ACC112 (cell line): ENCODE measurements around the gene SNN.

ENCODE experiments used
- H2AFZ ChIP-seq: fragments of 200-600 bp; sonication (generic); one replicate; pipeline ENCODE4 v1.6.0; 2017; ENCODE audit warnings: antibody characterized with exemption, low read length; ENCODE audit not compliant: unreplicated experiment
- H3K27ac ChIP-seq: fragments of 200-600 bp; sonication (generic); 2 replicates; pipeline ENCODE4 v1.5.1; 2014; ENCODE audit warnings: low read depth, mild to moderate bottlenecking, antibody characterized with exemption, low read length, moderate library complexity
- H3K27me3 ChIP-seq: fragments of 200-600 bp; sonication (generic); 2 replicates; pipeline ENCODE4 v1.6.1; 2014; ENCODE audit warnings: mild to moderate bottlenecking, antibody characterized with exemption, low read length, moderate library complexity, mixed read lengths; ENCODE audit not compliant: insufficient read depth
- H3K36me3 ChIP-seq: fragments of 200-600 bp; sonication (generic); 2 replicates; pipeline ENCODE4 v1.6.1; 2016; ENCODE audit warnings: mild to moderate bottlenecking, antibody characterized with exemption, low read length, moderate library complexity, mixed read lengths; ENCODE audit not compliant: insufficient read depth
- H3K4me1 ChIP-seq: fragments of 200-600 bp; sonication (generic); one replicate; pipeline ENCODE4 v1.6.1; 2016; ENCODE audit warnings: low read length, mixed read lengths; ENCODE audit not compliant: insufficient read depth, unreplicated experiment, control insufficient read depth
- H3K4me3 ChIP-seq: fragments of 200-600 bp; sonication (generic); 2 replicates; pipeline ENCODE4 v1.5.1; 2014; ENCODE audit warnings: mild to moderate bottlenecking, low read depth, low read length
- H3K79me2 ChIP-seq: fragments of 200-600 bp; sonication (generic); one replicate; pipeline ENCODE4 v1.6.0; 2016; ENCODE audit warnings: low read length; ENCODE audit not compliant: control insufficient read depth, unreplicated experiment, insufficient read depth

The SNN gene

DNA sequence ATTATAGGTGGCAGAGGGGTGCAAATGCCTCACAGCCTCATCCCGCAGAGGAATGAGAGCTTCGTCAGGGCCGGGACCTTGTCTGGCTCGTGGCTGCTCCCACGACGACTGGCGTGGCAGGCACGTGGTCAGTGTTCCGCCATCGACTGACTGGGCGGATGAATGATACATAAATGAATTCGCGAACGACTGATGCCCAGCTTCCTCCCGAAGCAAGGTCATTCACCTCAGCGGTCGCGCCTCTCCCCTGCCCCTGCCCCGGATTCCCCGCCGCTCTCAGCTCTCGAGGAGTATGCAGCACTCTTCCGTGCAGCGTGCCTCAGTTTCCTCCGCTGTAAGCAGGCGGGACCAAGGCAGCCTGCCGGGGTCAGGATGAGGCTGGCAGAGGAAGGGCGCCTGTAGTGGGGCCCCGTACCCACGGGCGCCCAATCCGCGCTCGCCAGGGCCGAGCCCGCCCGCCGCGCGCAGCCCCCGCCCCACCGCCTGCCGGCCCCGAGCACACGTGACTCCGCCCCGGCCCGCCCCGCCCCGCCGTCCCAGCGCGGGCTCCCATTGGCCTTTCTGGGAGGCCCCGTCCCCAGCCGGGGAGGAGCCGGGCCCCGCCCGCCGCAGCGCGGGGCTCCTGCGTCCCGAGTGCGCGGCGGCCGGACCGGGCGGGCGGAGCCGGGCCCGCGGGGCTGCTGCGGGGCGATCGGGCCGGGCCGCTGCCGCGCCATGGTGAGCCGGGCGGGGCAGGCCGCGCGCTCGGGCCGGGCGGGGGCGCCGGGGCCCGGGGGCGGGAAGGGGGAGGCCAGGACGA lies at the start of gene SNN:
Gene SNN (plus strand): TSS at position 632 of the 799 bp plus-strand sequence. CDS start 7,605 bp downstream, outside the sequence.
- no peaks in the 10 kb centered on the region; the same call in 1 of the 2 replicates for H3K27me3 ChIP-seq
- H3K4me1 ChIP-seq = peaks cover 15% of the 10 kb centered on the region
- no peaks in the 10 kb centered on the region for H3K79me2 ChIP-seq
- H3K36me3 ChIP-seq = no peaks in the 10 kb centered on the region
- peak within 1 kb of the TSS; percentile 21; the same call in 1 of the 2 replicates for H3K27ac ChIP-seq
- peak within 1 kb of the TSS; percentile 75 for H2AFZ ChIP-seq
- H3K4me3 ChIP-seq = peak within 1 kb of the TSS; percentile 87

DNA sequence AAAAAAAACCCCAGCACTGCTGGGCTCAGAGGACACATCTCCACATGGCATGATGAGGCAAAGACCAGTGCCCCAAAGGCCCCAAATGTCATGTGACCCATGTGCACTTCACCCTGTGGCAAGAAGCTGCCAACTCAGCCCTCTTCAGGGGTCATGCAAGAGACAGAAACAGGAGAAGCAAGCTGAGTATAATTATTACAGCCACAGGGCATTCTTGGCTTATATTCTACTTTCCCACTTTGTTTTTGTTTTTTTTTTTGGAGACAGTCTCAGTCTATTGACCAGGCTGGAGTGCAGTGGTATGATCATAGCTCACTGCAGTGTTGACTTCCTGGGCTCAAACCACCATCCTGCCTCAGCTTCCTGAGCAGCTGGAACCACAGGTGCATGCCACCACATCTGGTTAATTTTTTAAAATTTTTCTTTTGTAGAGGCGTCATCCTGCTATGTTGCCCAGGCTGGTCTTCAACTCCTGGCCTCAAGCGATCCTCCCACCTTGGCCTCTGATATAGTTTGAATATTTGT lies 48.9 kb upstream of the SNN start:
- Histone ChIP-seq H3K36me3 (no peaks in the 10 kb centered on the region), H2AFZ (no peak overlapping the region), H3K27ac (no peak overlapping the region), H3K4me3 (no peak overlapping the region), H3K79me2 (no peaks in the 10 kb centered on the region), H3K4me1 (peaks cover 9% of the 10 kb centered on the region), H3K27me3 (no peaks in the 10 kb centered on the region)

DNA sequence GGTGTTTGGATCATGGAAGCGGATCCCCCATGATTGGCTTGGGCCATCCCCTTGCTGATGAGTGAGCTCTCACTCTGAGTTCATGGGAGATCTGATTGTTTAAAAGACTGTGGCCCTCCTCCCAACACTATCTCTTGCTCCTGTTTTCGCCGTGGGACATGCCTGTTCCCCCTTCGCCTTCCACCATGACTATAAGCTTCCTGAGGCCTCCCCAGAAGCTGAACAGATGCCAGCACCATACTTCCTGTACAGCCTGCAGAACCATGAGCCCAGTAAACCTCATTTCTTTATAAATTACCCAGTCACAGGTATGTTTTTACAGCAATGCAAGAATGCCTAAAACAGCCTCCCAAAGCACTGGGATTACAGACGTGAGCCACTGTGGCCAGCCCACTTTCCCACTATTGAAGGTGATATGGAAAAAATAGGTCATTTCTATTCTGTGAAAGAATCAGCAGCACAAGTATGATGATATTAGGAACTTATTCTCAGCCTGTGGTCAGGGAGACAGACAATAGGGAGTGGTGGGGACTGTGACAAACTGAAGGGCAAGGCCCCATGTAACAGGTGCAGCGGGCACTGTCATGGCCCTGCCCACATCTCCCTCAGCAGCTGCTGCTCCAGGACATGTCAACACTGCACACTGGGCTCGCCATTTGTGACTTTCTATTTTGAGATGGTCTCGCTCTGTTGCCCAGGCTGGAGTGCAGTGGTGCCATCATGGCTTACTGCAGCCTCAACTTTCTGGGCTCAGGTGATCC lies 47.8 kb upstream of the SNN start:
- Histone ChIP-seq H3K36me3 (no peaks in the 10 kb centered on the region), H3K27me3 (no peaks in the 10 kb centered on the region), H3K79me2 (no peaks in the 10 kb centered on the region), H3K4me3 (no peak overlapping the region), H3K27ac (no peak overlapping the region), H2AFZ (no peak overlapping the region), H3K4me1 (peaks cover 9% of the 10 kb centered on the region)

DNA sequence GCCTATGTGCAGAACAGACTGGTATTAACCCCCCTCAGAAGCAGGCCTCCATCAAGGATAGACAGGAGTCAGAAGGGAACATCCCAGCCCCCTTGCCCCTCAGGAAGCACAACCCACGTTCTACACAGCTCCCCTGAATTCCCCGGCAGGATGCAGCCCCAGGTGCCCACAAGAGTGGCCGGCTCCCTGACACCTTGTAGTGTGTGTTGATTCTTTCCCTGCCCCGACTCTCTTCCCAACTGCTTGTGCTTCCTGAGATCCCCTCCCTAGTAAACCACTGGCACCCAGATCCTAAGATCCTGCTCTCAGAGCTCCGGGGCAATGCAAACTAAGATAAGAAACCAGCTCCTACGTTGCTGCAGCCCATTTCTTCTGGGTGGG lies 46.7 kb upstream of the SNN start:
- Histone ChIP-seq H3K27ac (no peak overlapping the region), H3K79me2 (no peaks in the 10 kb centered on the region), H3K36me3 (no peaks in the 10 kb centered on the region), H3K4me1 (peaks cover 6% of the 10 kb centered on the region), H3K4me3 (peak overlapping the region; percentile 66), H3K27me3 (no peaks in the 10 kb centered on the region), H2AFZ (peak overlapping the region; percentile 76)

DNA sequence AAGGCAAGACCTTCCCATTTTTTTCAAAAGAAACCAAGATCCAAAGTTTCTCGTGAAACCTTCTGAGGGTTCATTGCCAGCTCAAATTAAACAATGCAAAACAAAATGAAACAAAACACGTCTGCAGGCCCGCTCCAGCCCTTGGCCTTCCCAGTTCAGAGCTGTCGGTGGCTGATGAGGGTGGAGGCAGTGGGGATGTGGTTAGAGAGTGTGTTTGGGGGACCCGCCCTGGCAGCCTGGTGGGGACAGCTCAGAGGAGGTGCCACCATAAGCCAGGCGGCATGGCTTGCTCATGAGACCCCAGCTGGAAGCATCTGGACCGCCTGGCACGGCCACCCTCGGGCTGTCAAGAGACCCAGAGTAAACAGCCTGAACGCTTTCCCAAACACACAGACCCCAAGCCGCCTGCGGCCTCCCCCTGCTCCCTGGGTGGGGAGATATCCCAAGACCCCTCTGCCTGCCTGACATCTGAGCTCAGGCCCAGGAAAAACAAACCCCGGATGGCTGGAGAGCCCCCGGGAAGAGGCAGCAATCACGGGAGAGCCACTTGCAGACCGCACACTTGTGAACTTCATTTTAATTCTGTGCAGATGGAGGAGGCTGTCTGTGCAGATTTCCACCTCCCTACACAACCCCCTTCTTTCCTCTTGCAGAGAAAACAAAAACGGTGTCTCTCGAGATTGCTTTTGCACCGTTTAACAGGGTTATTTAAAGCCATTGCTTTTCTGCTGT lies 46.2 kb upstream of the SNN start:
- Histone ChIP-seq H3K4me1 (peaks cover 6% of the 10 kb centered on the region), H3K36me3 (no peaks in the 10 kb centered on the region), H3K4me3 (peak overlapping the region; percentile 66), H2AFZ (peak overlapping the region; percentile 76), H3K27ac (no peak overlapping the region), H3K27me3 (no peaks in the 10 kb centered on the region), H3K79me2 (no peaks in the 10 kb centered on the region)

DNA sequence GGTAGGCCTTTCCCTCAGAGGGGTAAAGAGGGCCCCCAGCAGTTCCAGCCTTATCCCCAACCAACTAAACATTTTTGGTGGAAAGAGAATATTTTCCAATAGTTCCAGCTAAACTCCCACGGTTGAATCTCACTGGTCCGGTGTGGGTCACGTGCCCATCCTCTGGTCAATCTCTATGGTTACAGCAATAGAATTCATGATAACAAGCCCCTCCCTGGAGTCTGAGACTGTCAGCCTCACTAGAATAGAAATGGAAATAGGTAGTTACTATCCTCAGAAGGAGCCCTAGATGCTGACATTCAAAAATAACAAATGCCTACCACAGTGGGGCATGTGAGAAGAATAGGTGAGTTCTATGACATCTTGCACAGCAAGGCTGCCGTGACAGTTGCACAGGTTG lies 44.0 kb upstream of the SNN start:
- H3K4me3 ChIP-seq = no peak overlapping the region
- no peaks in the 10 kb centered on the region for H3K36me3 ChIP-seq
- H3K27ac ChIP-seq = no peak overlapping the region
- H3K79me2 ChIP-seq = no peaks in the 10 kb centered on the region
- no peaks in the 10 kb centered on the region for H3K27me3 ChIP-seq
- peaks cover 17% of the 10 kb centered on the region for H3K4me1 ChIP-seq
- H2AFZ ChIP-seq = no peak overlapping the region

DNA sequence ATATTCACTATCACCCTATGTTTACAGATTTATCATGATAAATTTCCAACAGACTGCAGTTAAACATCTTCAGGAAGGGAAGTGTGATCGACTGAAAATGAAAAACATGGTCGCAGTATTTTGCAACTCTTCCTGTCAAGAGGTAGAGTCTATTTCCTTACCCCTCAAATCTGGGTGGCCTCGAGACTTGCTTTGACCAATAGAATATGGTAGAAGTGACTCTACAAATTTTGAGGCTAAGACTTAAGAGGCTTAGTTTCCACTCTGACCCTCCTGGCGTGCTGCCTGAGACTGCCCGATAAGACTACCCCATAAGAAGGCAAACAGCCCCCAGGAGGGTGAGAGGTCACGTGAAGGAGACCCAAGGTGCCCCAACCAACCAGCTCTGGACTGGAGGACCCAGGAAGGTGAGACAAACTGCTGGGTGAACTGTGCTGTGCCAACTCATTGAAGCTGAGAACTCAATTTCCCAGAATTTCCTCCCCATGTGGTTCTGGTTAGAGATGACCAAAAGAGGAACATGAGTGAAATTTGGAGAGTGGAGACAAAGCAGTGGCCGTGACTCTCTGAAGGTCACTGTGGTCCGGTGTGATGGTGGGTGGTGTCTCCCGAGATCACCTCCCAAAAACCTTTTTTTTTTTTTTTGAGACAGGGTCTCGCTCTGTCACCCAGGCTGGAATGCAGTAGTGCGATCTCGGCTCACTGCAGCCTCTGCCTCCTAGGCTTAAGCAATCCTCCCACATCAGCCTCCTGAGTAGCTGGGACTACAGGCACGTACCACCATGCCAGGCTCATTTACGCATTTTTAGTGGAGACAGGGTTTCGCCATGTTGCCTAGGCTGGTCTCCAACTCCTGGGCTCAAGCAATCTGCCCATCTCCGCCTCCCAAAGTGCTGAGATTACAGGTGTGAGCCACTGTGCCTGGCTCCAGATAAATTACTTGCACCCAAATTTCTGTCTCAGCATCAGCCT lies 43.3 kb upstream of the SNN start:
- H3K79me2 ChIP-seq = no peaks in the 10 kb centered on the region
- no peaks in the 10 kb centered on the region for H3K36me3 ChIP-seq
- peaks cover 17% of the 10 kb centered on the region for H3K4me1 ChIP-seq
- no peaks in the 10 kb centered on the region for H3K27me3 ChIP-seq
- H2AFZ ChIP-seq = no peak overlapping the region
- no peak overlapping the region for H3K27ac ChIP-seq
- no peak overlapping the region for H3K4me3 ChIP-seq

DNA sequence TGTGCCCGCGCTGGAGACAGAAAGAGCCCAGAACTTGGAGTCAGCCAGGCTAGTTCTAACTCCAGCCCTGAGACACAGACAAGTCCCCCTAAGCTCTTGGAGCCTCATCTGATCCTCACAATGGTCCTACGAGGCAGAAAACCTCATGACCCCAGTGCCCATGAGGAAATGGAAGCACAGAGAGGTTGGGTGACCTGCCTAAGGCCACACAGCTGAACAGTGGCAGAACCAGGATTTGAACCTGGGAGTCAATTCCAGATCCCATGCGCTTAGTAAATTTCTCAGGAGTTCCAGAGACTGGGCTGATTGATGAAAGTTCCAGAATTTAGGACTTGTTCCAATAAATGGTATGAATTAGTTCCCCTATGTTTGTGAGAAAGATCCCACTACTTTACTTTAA lies 42.5 kb upstream of the SNN start:
- H3K36me3 ChIP-seq = no peaks in the 10 kb centered on the region
- H2AFZ ChIP-seq = no peak overlapping the region
- H3K27me3 ChIP-seq = no peaks in the 10 kb centered on the region
- H3K4me3 ChIP-seq = no peak overlapping the region
- H3K79me2 ChIP-seq = no peaks in the 10 kb centered on the region
- H3K27ac ChIP-seq = no peak overlapping the region
- peaks cover 17% of the 10 kb centered on the region for H3K4me1 ChIP-seq

DNA sequence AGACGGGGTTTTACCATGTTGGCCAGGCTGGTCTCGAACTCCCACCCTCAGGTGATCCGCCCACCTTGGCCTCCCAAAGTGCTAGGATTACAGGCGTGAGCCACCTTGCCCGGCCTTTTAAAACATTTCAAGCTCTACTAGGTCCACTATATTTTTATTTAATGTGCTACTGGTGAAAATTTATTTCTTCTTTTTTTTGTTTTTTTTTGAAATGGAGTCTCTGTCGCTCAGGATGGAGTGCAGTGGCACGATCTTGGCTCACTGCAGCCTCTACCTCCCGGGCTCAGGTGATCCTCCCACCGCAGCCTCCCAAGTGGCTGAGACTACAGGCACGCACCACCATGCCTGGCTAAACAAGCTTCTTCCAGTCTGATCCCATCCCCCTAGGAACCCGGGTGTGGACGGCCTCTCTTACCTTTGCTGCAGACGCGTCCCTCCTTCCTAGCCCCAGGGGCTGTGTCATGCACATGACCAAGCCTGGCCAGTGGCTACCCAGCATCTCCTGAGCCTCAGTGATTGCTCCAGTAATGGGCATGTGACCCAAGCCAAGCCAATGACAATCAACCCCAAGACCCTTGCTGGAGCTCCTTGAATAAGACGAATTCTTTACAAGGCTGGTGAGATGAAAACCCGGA lies 41.5 kb upstream of the SNN start:
- peak overlapping the region; percentile 69 for H3K27ac ChIP-seq
- H2AFZ ChIP-seq = no peak overlapping the region
- H3K4me1 ChIP-seq = peaks cover 17% of the 10 kb centered on the region
- H3K79me2 ChIP-seq = no peaks in the 10 kb centered on the region
- no peak overlapping the region for H3K4me3 ChIP-seq
- no peaks in the 10 kb centered on the region for H3K36me3 ChIP-seq
- no peaks in the 10 kb centered on the region for H3K27me3 ChIP-seq
